HG02981 (cell line): Measurements from ENCODE around the gene SRMS.
A peak's percentile ranks its signal among the peaks of the same experiment; 100 is the strongest.

Experiments
- ATAC-seq: cut with Tn5 transposase; IDR thresholded peaks from one replicate; pipeline ENCODE4 v1.9.1; 2021; ENCODE audit warnings: mild to moderate bottlenecking, moderate library complexity; ENCODE audit not compliant: unreplicated experiment

Gene SRMS

DNA sequence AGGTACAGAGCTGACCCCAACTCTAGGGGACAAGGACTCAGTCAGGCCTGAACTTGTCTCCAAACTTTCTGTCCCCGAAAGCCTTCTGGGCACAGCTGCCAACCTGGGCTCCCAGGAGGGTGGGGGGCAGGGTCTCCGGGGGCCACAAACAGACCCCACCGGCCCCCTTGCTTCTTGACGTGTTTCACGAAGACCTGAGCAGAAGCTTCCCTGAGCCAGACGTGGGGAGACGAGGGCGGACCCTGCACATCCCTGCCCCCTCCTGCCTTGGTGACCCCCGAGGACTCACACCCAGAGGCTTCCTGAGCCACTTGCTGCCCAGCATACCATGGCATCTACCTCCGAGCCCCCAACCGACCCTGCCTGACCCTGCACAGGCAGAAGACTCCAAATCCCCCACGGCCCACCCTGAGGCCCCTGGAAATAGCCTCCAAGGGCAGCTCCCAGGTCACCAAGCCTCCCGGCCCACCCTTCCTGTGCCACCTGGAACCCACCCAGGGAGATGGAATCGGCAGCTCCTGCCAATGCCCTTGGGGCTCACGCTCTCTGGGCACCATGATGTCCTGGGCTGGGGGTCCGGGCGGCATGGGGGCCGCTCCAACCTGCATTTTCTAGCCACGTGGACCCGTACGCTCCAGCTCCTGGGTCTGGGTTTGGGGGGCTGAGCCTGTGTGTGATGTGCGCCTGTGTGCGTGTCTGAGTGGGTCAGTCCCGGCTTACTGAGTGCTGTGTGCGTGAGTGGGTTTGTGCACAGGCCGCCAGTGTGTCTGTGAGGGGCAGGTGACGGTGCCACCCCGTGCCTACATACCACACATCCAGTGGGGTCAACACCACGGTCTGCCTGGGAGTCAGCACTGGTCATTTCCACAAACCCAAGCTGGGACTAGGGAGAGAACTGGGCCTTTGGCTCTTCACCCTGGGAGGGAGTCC, 7.8 kb downstream of the SRMS start:
- ATAC-seq: no peak

DNA sequence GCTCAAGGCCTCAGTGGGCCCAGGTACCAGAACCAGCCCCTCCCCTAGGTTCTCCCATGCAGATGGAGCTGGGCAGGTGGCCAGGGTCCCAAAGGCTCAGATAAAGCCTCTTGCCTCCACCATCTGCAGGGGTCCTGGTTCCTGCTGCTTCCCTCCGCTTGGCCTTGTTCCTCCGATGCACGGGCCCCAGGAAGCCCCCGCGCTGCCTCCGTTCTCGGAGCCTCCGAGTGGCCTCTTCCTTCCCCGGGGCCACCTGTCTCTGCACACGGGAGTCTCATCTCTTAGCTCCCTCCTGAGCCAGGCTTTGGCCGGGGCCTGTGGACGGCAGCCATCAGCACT, 8.5 kb downstream of the SRMS start:
- no peak for ATAC-seq

GRCh38 chr20:63538204-63539091, 9.1 kb downstream of the SRMS start:
- ATAC-seq: peak; percentile 6

DNA sequence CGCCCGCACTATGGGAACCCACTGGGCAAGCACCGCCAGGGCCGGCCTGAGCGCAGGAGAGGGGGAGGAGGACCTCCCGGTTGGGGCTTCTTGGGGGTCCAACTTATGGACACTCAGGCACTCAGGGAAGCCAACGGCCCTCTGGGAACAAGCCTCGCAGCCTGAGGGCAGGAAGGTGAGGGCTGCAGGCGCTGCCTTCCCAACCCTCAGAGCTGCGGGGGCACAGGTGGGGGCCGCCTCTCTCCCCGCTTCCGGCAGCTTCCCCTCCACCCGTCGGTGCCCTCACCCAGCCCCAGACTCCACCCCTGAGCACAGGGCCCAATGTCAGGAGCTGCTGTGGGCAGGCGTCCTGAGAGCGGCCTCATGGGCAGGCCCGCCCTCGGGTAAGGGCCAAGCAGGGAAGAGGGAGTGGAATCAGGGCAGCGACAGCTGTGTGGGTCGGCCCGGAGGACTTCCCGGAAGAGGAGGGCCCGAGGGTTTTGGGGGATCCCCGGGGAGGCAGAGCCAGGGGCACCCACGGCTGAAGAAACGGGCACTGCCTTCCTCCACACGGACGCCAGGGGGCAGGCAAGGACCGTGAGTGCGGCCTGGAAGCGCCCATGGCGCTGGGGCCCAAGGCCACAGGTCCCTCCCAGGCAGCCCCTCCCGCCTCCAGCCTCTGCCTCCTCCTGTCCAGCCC, 9.9 kb downstream of the SRMS start:
- peak; percentile 79 for ATAC-seq

- no peak for ATAC-seq
These were observed 10.5 kb downstream of the SRMS start, which contains the start of gene PTK6 for GRCh38 chr20:63536997-63537524. Gene PTK6, minus strand, starts transcription at chr20:63537376. Its CDS starts 62 bp downstream, at chr20:63537314.

- ATAC-seq: no peak
These were observed 11.1 kb downstream of the SRMS start for GRCh38 chr20:63536241-63536977.

- no peak for ATAC-seq
These were observed 12.5 kb downstream of the SRMS start for GRCh38 chr20:63534831-63535651.

- ATAC-seq: no peak
These were observed 13.1 kb downstream of the SRMS start for GRCh38 chr20:63534427-63534830.

GRCh38 chr20:63533871-63534393, 13.6 kb downstream of the SRMS start:
- ATAC-seq: no peak

DNA sequence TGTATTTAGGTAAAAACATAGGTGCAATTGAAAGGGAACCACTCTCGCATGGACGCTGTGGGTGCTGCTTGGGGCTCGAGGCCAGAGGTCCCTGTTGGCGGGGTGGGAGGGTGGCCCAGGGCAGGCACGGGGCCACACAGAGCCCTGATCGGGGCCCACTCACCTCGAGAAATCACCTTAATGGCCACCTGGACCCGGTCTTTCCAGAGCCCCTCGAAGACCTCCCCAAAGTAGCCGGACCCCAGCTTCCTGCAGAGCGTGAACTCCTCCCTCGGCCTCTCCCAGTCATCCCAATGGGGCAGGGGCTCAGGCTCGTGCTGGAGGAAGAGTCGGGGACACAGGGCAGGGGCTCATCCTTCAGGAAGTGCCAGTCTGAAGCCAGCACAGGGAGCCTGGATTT, 14.2 kb downstream of the SRMS start:
- ATAC-seq: no peak

DNA sequence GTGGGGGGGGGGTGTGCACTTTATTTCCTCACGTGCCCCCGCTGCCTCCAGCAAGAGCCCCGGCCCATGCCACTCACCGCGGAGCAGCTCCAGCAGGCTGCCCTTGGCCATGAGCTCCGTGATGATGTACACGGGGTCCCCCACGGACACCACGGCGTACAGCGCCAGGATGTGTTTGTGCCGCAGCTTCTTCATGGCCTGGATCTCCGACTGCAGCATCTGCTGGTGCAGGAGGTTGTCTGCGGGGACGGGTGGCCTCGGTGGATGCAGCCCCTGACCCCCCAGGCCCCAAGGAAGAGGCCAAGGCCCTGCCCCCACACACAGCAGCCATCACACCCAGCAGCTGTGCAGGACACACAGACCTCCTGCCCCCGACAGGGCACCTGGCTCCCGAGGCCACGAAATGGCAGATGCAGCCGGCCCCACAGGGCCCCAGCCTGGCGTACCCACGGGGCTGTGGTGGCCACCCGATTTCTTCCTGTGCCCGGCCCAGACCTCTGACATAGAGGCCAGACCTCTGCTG, 15.0 kb downstream of the SRMS start:
- ATAC-seq: no peak

- ATAC-seq: no peak
These were observed 15.7 kb downstream of the SRMS start for GRCh38 chr20:63531686-63532448.

DNA sequence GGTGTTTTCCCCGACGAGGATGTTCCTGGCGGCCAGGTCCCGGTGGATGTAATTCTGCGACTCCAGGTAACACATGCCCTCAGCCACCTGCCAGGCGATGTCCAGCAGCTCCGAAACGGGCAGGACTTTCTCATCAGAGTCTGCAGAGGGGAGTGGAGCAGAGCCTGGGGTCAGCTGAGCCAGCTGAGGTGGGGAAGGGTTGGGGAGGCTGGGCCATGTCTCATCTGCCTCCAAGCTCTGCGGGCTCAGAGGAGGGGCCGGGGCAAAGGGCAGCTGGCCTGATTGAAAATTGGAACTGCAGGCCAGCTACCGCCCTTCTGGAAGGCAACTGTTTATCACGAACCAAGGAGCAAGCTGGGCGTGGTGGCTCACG, 16.8 kb downstream of the SRMS start:
- no peak for ATAC-seq

DNA sequence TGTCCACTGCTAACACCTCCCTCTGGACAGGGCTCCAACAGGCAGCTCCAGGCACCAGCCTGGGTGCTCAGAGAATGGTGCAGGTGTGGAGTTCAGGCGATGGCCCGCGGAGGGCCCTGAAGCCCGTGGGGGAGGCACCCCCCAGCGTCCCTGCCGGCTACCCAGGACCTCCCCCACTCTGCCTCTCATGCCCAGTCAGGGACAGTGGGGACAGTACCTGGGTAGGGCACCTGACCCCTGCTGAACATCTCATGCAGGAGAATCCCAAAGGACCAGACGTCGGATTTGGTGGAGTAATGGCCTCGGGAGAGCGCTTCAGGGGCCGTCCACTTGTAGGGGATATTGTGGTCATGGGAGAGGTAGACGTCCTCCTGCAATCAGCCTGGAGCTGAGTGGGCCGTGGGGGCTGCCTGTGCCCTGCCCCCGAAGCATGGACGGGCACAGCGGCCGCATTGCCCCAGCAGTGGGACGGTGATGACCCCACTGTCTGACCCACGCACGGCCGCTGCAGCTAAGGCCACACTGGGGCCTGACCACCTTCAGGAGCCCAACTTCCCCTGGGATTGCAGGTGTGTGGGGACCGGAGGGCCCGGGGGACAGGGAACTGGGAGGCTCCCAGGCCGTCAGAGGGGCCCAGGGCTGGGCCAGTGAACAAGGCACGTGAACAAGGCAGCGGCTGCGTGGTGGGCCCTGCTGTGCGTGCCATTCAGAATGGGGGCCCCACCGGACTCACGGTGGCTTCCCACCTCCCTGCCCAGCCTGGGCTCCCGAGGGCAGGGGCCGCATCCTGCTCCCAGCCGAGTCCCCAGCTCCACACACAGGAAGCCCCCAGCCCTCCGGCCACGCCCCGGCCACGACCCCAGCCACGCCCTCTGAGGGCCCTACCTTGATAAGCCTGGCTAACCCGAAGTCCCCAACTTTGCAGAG, 17.4 kb downstream of the SRMS start:
- ATAC-seq: no peak

DNA sequence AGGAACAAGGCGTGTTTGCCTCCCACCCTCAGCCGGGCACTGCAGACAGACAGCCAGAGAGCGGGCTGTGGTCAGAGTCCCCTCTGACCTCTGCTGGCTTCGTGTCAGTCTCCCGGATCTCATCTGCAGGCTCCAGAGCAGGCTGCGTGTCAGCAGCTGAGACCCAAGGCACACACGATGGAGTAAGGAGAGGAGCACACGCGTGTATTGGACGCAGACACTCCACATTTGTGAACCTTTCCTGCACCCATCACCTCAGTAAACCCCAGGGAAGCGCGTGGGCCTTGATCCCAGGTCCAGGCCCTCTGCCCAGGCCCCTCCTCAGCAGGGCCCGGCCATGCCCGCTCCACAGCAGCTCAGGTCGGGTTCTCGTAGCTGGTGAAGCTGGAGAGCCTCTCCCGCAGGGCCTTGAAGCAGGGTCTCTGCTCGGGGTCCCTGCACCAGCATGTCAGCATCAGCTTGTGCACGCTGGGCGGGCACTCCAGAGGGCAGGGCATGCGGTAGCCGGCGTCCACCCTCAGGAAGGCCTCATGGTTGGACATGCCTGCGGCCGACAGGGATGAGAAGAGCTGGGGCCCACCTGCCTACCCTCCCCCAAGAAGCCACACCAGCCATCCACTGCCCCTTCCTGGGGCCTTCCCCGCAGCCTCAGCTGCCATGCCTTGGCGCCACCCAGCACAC, 18.2 kb downstream of the SRMS start:
- no peak for ATAC-seq

GRCh38 chr20:63527184-63527583, 20.4 kb downstream of the SRMS start:
- ATAC-seq: no peak

- ATAC-seq: no peak
These were observed 21.6 kb downstream of the SRMS start for GRCh38 chr20:63525971-63526370.
